ENCODE results near the gene DRC3. TPM values are rescaled to one million over a fixed set of nuclear protein-coding genes. Genes with fewer than 3 reads are reported as not detected.

DRC3 gene
- polyA plus RNA-seq, 1 donor (not counting 4 experiments of a cell fraction or from before 2014, with no cell fraction given), result 0.69 TPM

- no peak overlapping the region for H3K27ac ChIP-seq (ENCODE audit: control insufficient read depth, insufficient read depth, low read length)
- FAIRE-seq (no peak), DNase-seq (ENCODE audit: low read depth, low spot score) (no peak)
- no peak overlapping the region for H3K4me3 ChIP-seq (ENCODE audit: control insufficient read depth in 2 of 3, extremely low read depth in 1 of 3, insufficient read depth in 2 of 3, low read depth in 1 of 3, low read length in 3 of 3)
- H3K4me2 ChIP-seq (ENCODE audit: control insufficient read depth, extremely low read depth, insufficient read depth, low read depth, low read length), result no peak overlapping the region
- TF ChIP-seq CTCF (optimal IDR thresholded peaks at IDR 0.05 in 1 of 3, IDR thresholded peaks at IDR 0.05 in 1 of 3, conservative IDR thresholded peaks at IDR 0.05 in 1 of 3; ENCODE audit: extremely low read depth in 1 of 3, insufficient read depth in 2 of 3, low read length in 3 of 3) (no peak), EZH2 (IDR thresholded peaks at IDR 0.05; ENCODE audit: low read length) (no peak)
- dilution Hi-C loops (cut with MboI; ENCODE audit: extremely low pct_ligation_motif_present, low sequenced_read_pairs), result no loop called here
- H3K79me2 ChIP-seq (ENCODE audit: control insufficient read depth, insufficient read depth, low read length), result no peaks in the 10 kb centered on the region
- H3K9me3 ChIP-seq (ENCODE audit: control insufficient read depth, low read depth, low read length), result no peaks in the 10 kb centered on the region
- H2AFZ ChIP-seq (ENCODE audit: control insufficient read depth, low read length), result no peak overlapping the region
- no peaks in the 10 kb centered on the region for H3K27me3 ChIP-seq (ENCODE audit: control insufficient read depth, extremely low read depth, insufficient read depth, low read length)
- no peak overlapping the region for H3K9ac ChIP-seq (ENCODE audit: control insufficient read depth, extremely low read depth, insufficient read depth, low read length)
- H3K4me1 ChIP-seq (ENCODE audit: control insufficient read depth, extremely low read depth, insufficient read depth, low read length), result peaks cover 11% of the 10 kb centered on the region
- H3K36me3 ChIP-seq (ENCODE audit: control insufficient read depth in 2 of 2, extremely low read depth in 1 of 2, insufficient read depth in 2 of 2, low read length in 2 of 2), result peaks cover 19 to 32% of the 10 kb centered on the region in 2 experiments
- no peaks in the 10 kb centered on the region for H4K20me1 ChIP-seq (ENCODE audit: control insufficient read depth, extremely low read depth, insufficient read depth, low read length)
- H3K9me1 ChIP-seq (ENCODE audit: control insufficient read depth, extremely low read depth, insufficient read depth, low read length), result no peaks in the 10 kb centered on the region
Observed at GRCh38 chr17:18064053-18064452, 91.4 kb downstream of the DRC3 start.

GRCh38 chr17:18065546-18065945 is 92.9 kb downstream of the DRC3 start:
- FAIRE-seq (no peak), DNase-seq (ENCODE audit: low read depth, low spot score) (no peak)
- TF ChIP-seq EZH2 (IDR thresholded peaks at IDR 0.05; ENCODE audit: low read length), result no peak
- TF ChIP-seq CTCF (optimal IDR thresholded peaks at IDR 0.05 in 1 of 3, IDR thresholded peaks at IDR 0.05 in 1 of 3, conservative IDR thresholded peaks at IDR 0.05 in 1 of 3; ENCODE audit: extremely low read depth in 1 of 3, insufficient read depth in 2 of 3, low read length in 3 of 3), result no peak
- Histone ChIP-seq H3K4me3 (ENCODE audit: control insufficient read depth in 2 of 3, extremely low read depth in 1 of 3, insufficient read depth in 2 of 3, low read depth in 1 of 3, low read length in 3 of 3) (no peak overlapping the region), H3K9ac (ENCODE audit: control insufficient read depth, extremely low read depth, insufficient read depth, low read length) (no peak overlapping the region), H3K36me3 (ENCODE audit: control insufficient read depth in 2 of 2, extremely low read depth in 1 of 2, insufficient read depth in 2 of 2, low read length in 2 of 2) (peaks cover 17 to 32% of the 10 kb centered on the region in 2 experiments), H3K4me2 (ENCODE audit: control insufficient read depth, extremely low read depth, insufficient read depth, low read depth, low read length) (no peak overlapping the region), H3K79me2 (ENCODE audit: control insufficient read depth, insufficient read depth, low read length) (no peaks in the 10 kb centered on the region), H3K9me3 (ENCODE audit: control insufficient read depth, low read depth, low read length) (no peaks in the 10 kb centered on the region), H3K4me1 (ENCODE audit: control insufficient read depth, extremely low read depth, insufficient read depth, low read length) (peaks cover 8% of the 10 kb centered on the region), H4K20me1 (ENCODE audit: control insufficient read depth, extremely low read depth, insufficient read depth, low read length) (no peaks in the 10 kb centered on the region), H3K27ac (ENCODE audit: control insufficient read depth, insufficient read depth, low read length) (no peak overlapping the region), H3K9me1 (ENCODE audit: control insufficient read depth, extremely low read depth, insufficient read depth, low read length) (no peaks in the 10 kb centered on the region), H3K27me3 (ENCODE audit: control insufficient read depth, extremely low read depth, insufficient read depth, low read length) (no peaks in the 10 kb centered on the region), H2AFZ (ENCODE audit: control insufficient read depth, low read length) (no peak overlapping the region)
- dilution Hi-C loops (cut with MboI; ENCODE audit: extremely low pct_ligation_motif_present, low sequenced_read_pairs), result no loop called here

Other genes starting within 250 kb of the DRC3 start
- gene SREBF1, start 135.9 kb upstream of the DRC3 start, polyA plus RNA-seq, result 51.7 to 62.3 TPM (median 59.8 TPM) in 3 replicates
- gene TOM1L2, start 462 bp upstream of the DRC3 start, polyA plus RNA-seq, result 36.3 to 54.0 TPM (median 39.5 TPM) in 3 replicates
- gene ATPAF2, start 66.3 kb downstream of the DRC3 start, polyA plus RNA-seq, result 22.4 to 24.4 TPM (median 23.6 TPM) in 3 replicates
- 15.2 to 17.6 TPM (median 16.8 TPM) in 3 replicates for gene GID4, start 66.5 kb downstream of the DRC3 start, polyA plus RNA-seq
- 33.3 to 49.2 TPM (median 36.4 TPM) in 3 replicates for gene DRG2, start 115.1 kb downstream of the DRC3 start, polyA plus RNA-seq
- 0.20 to 0.53 TPM (median 0.25 TPM) in 3 replicates for gene MYO15A, start 135.9 kb downstream of the DRC3 start, polyA plus RNA-seq
- 41.5 to 71.3 TPM (median 50.2 TPM) in 3 replicates for gene ALKBH5, start 211.0 kb downstream of the DRC3 start, polyA plus RNA-seq